GM12878 (cell line): ENCODE results near the gene PPP6C. TPM values are rescaled to one million over a fixed set of nuclear protein-coding genes. Genes with fewer than 3 reads are reported as not detected.

Experiments used
- ATAC-seq: fragments of 200-7000 bp; cut with Tn5 transposase; 3 replicates; pipeline ENCODE4 v1.9.1; 2020; ENCODE audit warnings: mild to moderate bottlenecking, moderate library complexity
- BruUV-seq: library from RNA; stranded (reverse); fragments of 400-500 nt; replicated peaks from 2 replicates; lab custom pipeline; 2021; lab: Mats Ljungman, UMichigan
- CTCF ChIA-PET: fragments of 300-600 bp; sonication (Branson Sonifier 250); formaldehyde crosslinking; extraction: SDS; loops from one replicate; lab custom pipeline; 2021; ENCODE audit warnings: inconsistent platforms; lab: Yijun Ruan, JAX
- POLR2A ChIA-PET: fragments of 350-600 bp; formaldehyde crosslinking; extraction: SDS; loops from one replicate; lab custom pipeline; 2021; ENCODE audit warnings: inconsistent platforms; lab: Charles Lee
- RAD21 ChIA-PET: fragments of 300-600 bp; sonication (Branson Sonifier 250); formaldehyde crosslinking; loops from one replicate; lab custom pipeline; 2023; ENCODE audit warnings: antibody characterized with exemption; ENCODE audit not compliant: unreplicated experiment; lab: Charles Lee
- SMC1A ChIA-PET: fragments of 300-600 bp; sonication (Branson Sonifier 250); formaldehyde crosslinking; loops from one replicate; lab custom pipeline; 2023; ENCODE audit not compliant: unreplicated experiment, uncharacterized antibody; lab: Charles Lee
- DNase-seq: peaks from one replicate; pipeline ENCODE4 v3.0.0-alpha.2; 2011; ENCODE audit warnings: low read depth, low spot score
- FAIRE-seq: peaks from 3 replicates; lab custom pipeline; 2011; peaks lifted over from hg19 to GRCh38; lab: Jason Lieb, UNC
- H2AFZ ChIP-seq: 2 replicates; pipeline ENCODE4 v1.6.0; 2011; ENCODE audit warnings: low read depth, low read length, control low read depth; ENCODE audit not compliant: control insufficient read depth
- H3K27ac ChIP-seq: 2 replicates; pipeline ENCODE4 v1.5.1; 2011; ENCODE audit warnings: control low read depth; ENCODE audit not compliant: control insufficient read depth, insufficient read depth
- H3K27me3 ChIP-seq, 2 experiments: replicated peaks in 1 of 2; 2 replicates each; pipeline versions ENCODE4 v1.6.0 to v1.6.1; 2011; ENCODE audit warnings: low read length in 1 of 2; ENCODE audit not compliant: control insufficient read depth in 2 of 2, insufficient read depth in 2 of 2
- H3K36me3 ChIP-seq, 2 experiments: 2 replicates each; pipeline ENCODE4 v1.5.1; 2011; ENCODE audit warnings: low read length in 1 of 2; ENCODE audit not compliant: control insufficient read depth in 2 of 2, insufficient read depth in 2 of 2
- H3K4me1 ChIP-seq: 2 replicates; pipeline ENCODE4 v1.6.1; 2011; ENCODE audit warnings: mild to moderate bottlenecking, low read length, moderate library complexity, mixed read lengths; ENCODE audit not compliant: control insufficient read depth, insufficient read depth
- H3K4me2 ChIP-seq: 2 replicates; pipeline ENCODE4 v1.6.0; 2011; ENCODE audit warnings: control low read depth; ENCODE audit not compliant: control insufficient read depth, insufficient read depth
- H3K4me3 ChIP-seq: fragments of 200-600 bp; sonication (generic); 2 replicates; pipeline ENCODE4 v1.5.1; 2016
- H3K79me2 ChIP-seq: 2 replicates; pipeline ENCODE4 v1.6.0; 2011; ENCODE audit warnings: low read length; ENCODE audit not compliant: control insufficient read depth, insufficient read depth
- H3K9ac ChIP-seq: 2 replicates; pipeline ENCODE4 v1.8.0; 2011; ENCODE audit warnings: low read length, control low read depth, mixed read lengths; ENCODE audit not compliant: control insufficient read depth, insufficient read depth
- H3K9me3 ChIP-seq: replicated peaks from 3 replicates; pipeline ENCODE4 v1.5.1; 2011; ENCODE audit warnings: mild to moderate bottlenecking, low read length; ENCODE audit not compliant: control insufficient read depth, insufficient read depth
- H4K20me1 ChIP-seq: 2 replicates; pipeline ENCODE4 v1.6.0; 2011; ENCODE audit not compliant: control insufficient read depth, insufficient read depth
- CBX5 ChIP-seq: sonication (generic); IDR thresholded peaks from 2 replicates; pipeline ENCODE4 v1.6.1; 2016; ENCODE audit warnings: low read depth, moderate library complexity, mild to moderate bottlenecking, inconsistent platforms
- NFYB ChIP-seq: IDR thresholded peaks from 2 replicates; pipeline ENCODE4 v1.6.1; 2011; ENCODE audit warnings: low read depth, mild to moderate bottlenecking, low read length, improper control_type of control experiment, moderate library complexity; ENCODE audit not compliant: insufficient read depth
- RFX5 ChIP-seq: IDR thresholded peaks from 2 replicates; pipeline ENCODE4 v1.6.1; 2011; ENCODE audit warnings: low read depth, low read length, improper control_type of control experiment
- RUNX3 ChIP-seq: IDR thresholded peaks from 2 replicates; pipeline ENCODE4 v1.6.1; 2012; ENCODE audit warnings: low read length, inconsistent platforms
- SMAD5 ChIP-seq: IDR thresholded peaks from 2 replicates; pipeline ENCODE4 v1.6.1; 2016; ENCODE audit warnings: antibody characterized with exemption, low read depth
- SPI1 ChIP-seq: IDR thresholded peaks from 2 replicates; pipeline ENCODE4 v1.6.1; 2011; ENCODE audit warnings: low read depth, mild to moderate bottlenecking, low read length, moderate library complexity, borderline replicate concordance; ENCODE audit not compliant: insufficient read depth
- YBX1 ChIP-seq: fragments of 450-650 bp; IDR thresholded peaks from 2 replicates; pipeline ENCODE4 v1.6.1; 2016; ENCODE audit warnings: antibody characterized with exemption
- ZBED1 ChIP-seq: IDR thresholded peaks from 2 replicates; pipeline ENCODE4 v1.6.1; 2016; ENCODE audit warnings: borderline replicate concordance
- ZSCAN29 ChIP-seq: fragments of 450-650 bp; IDR thresholded peaks from 2 replicates; pipeline ENCODE4 v1.6.1; 2017; ENCODE audit warnings: mild to moderate bottlenecking, moderate library complexity
- WGBS: methylation state at CpG from one replicate; pipeline ENCODE4 v1.1.6; 2016; ENCODE audit warnings: low lambda C conversion rate; ENCODE audit not compliant: insufficient replicate concordance, insufficient coverage; ENCODE audit errors: missing lambda C conversion rate; 5-methylcytosine and 5-hydroxymethylcytosine counted together
- in situ Hi-C: fragments of 300-500 bp; cut with MboI; formaldehyde crosslinking; loops from 9 replicates; pipeline ENCODE4 v1.14.3; 2018; ENCODE audit warnings: mixed read lengths
- intact Hi-C: fragments of 100-400 bp; cut with micrococcal nuclease; formaldehyde crosslinking; loops from one replicate; pipeline ENCODE4 v1.14.2; 2022; ENCODE audit not compliant: unreplicated experiment
- polyA plus RNA-seq, 11 experiments: library from polyadenylated mRNA; depleted of rRNA in 4 of 11; unstranded in 6 of 11; stranded (reverse) in 5 of 11; fragments of >200 nt; fragmentation: Nextera tagmentation in 4 of 11; fragmentation: Illumina TruSeq in 1 of 11; extraction: Ambion mirVana in 4 of 11; extraction: Trizol in 1 of 11; gene quantifications; 1 replicate in 1 of 11; 2 replicates in 10 of 11; pipeline versions ENCODE4 v1.2.1 to v1.2.3, GENCODE V29; 2011 to 2016; ENCODE audit warnings: inconsistent platforms in 2 of 11, missing spikeins in 2 of 11, low read depth in 1 of 11
- total RNA-seq, 4 experiments: library from RNA; depleted of rRNA in 3 of 4; stranded (reverse); fragments of >200 nt in 3 of 4; fragmentation: Illumina TruSeq in 1 of 4; extraction: Trizol in 1 of 4; gene quantifications; 2 replicates each; pipeline versions ENCODE4 v1.2.1 to v1.2.3, GENCODE V29; 2013 to 2021

Gene PPP6C
- total and polyA plus RNA-seq, 10 of the 15 experiments (the other 5 are each of a cell fraction or from before 2014, with no cell fraction given): 26.8 to 45.3 (median 37.1) TPM

DNA sequence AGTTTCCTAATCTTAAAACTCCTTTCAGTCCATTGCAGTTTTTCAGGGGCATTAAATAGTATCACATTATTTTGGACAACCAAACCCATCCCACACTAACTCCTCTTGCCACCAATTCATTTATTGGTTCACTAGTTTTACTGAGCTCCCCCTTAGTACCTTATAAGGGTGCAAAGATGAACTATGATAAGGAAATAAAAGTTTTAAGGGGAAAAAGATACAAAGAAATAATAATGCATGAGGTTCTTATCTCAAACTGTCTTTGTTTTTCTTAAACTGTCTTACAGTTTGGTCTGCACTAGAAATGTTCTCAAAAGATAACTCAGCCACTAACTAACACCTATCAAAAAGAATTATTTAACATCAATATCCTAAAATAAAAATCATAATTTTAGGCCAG lies 54.6 kb downstream of the PPP6C start:
- BruUV-seq: no TSS peak
- intact Hi-C loops: no loop called here
- FAIRE-seq: no peak

DNA sequence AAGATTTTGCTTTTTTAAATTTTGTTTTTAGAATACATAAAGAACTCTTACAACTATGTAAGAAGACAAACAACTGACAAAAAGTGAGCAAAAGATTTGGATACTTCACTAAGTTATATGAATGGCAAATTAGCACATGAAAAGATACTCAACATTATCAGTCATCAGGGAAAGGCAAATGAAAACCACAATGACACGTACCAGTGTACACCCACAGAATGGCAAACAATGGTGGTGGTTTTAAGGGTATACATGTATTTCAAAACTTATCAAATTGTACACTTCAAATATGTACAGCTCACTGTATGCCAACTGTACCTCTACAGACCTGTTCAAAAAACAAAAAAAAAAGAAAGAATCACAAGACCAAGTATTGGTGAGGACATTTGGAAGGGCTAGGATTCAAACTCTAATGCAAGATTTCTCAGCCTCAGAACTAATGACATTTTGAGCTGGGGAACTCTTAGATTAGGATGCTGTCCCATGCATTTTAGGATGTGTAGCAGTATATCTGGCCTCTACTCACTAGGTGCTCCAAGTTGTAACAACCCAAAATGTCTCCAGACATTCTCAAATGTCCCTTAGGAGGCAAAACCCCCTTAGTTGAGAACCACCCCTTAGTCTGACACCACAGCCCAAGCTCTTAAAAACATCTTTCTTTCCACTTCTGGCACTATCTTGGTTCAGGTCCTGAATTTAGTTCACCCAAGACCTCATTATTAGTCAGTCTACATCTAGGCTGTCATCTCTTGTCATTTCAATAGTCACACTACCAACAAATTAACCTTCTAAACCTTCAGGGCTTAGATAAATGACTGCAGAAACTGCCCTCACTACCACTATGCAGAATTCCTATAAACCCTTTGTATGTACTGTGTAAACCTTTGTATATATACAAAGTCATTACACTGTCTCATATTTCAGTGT lies 55.9 kb downstream of the PPP6C start:
- intact Hi-C loops: no loop called here
- Histone ChIP-seq H3K4me3 (no peak overlapping the region), H3K27ac (no peak overlapping the region), H3K79me2 (no peaks in the 10 kb centered on the region; the same call in 1 of the 2 replicates), H3K36me3 (no peaks in the 10 kb centered on the region), H2AFZ (no peak overlapping the region), H3K9me3 (peaks cover 4% of the 10 kb centered on the region; the same call in 2 of the 3 replicates), H3K4me2 (no peak overlapping the region), H3K4me1 (no peaks in the 10 kb centered on the region), H3K9ac (no peak overlapping the region), H3K27me3 (no peaks in the 10 kb centered on the region), H4K20me1 (no peaks in the 10 kb centered on the region)
- POLR2A ChIA-PET: no interaction called here
- ATAC-seq (no peak; the same call in 2 of the 3 replicates), FAIRE-seq (no peak), DNase-seq (no peak)
- in situ Hi-C loops: no loop called here
- CTCF ChIA-PET: interaction anchor here (1.4 kb wide), 1 partner anchor 10 kb away, joined by 5 read pairs; the partner anchor contains the start of gene SCAI
- 0% methylated on average over 1 of the region's 1 CpG for WGBS
- TF ChIP-seq CBX5 (no peak), RUNX3 (0 out of 2 replicates have a peak, but pooled peaks have one; percentile 6)
- RAD21 ChIA-PET: no interaction called here
- BruUV-seq: TSS peak; percentile 42
- SMC1A ChIA-PET: interaction anchor here (0.6 kb wide), 1 partner anchor 263 kb away, joined by 3 read pairs; no protein-coding TSS in a partner anchor

More for the DNA sequence above, 54.6 kb downstream of the PPP6C start:
- H3K27me3 ChIP-seq: no peaks in the 10 kb centered on the region
- ChIA-PET POLR2A (interaction anchor here (0.5 kb wide), 1 partner anchor 161 kb away, joined by 3 read pairs; no protein-coding TSS in a partner anchor), CTCF (no interaction called here), SMC1A (no interaction called here)
- no peaks in the 10 kb centered on the region for H3K4me1 ChIP-seq
- no peak overlapping the region for H3K9ac ChIP-seq
- in situ Hi-C loops: no loop called here
- no peaks in the 10 kb centered on the region for H3K36me3 ChIP-seq
- H3K9me3 ChIP-seq: peaks cover 4% of the 10 kb centered on the region; the same call in 2 of the 3 replicates
- no peak for ATAC-seq
- H3K4me3 ChIP-seq: no peak overlapping the region
- no peaks in the 10 kb centered on the region for H4K20me1 ChIP-seq
- TF ChIP-seq ZBED1 (no peak), YBX1 (no peak), SMAD5 (no peak), ZSCAN29 (no peak), NFYB (no peak), RFX5 (no peak), SPI1 (no peak)
- TF ChIP-seq, all 136 proteins: peak for 0
- Histone ChIP-seq H3K27ac (no peak overlapping the region), H3K79me2 (no peaks in the 10 kb centered on the region; the same call in 1 of the 2 replicates), H3K4me2 (no peak overlapping the region), H2AFZ (no peak overlapping the region)
- RAD21 ChIA-PET: no interaction called here
- no peak for DNase-seq
